K562 (cell line): ENCODE measurements around the gene CMSS1. TPM values are rescaled to one million over a fixed set of nuclear protein-coding genes. Genes with fewer than 3 reads are reported as not detected.

Experiments used
- ARID2 ChIP-seq: fragments of 450-650 bp; IDR thresholded peaks from 2 replicates; pipeline ENCODE4 v1.6.1; 2017; ENCODE audit warnings: antibody characterized with exemption, mild to moderate bottlenecking
- BCLAF1 ChIP-seq, 2 experiments: fragments of 450-650 bp in 1 of 2; IDR thresholded peaks; 2 replicates each; pipeline ENCODE4 v1.6.1; 2011 to 2017; ENCODE audit warnings: low read depth in 2 of 2, antibody characterized with exemption in 1 of 2, borderline replicate concordance in 1 of 2, low read length in 1 of 2, mild to moderate bottlenecking in 1 of 2, mixed read lengths in 1 of 2; ENCODE audit not compliant: control insufficient read depth in 1 of 2
- CREB5 ChIP-seq: fragments of 250-450 bp; sonication (Bioruptor Pico); IDR thresholded peaks from 2 replicates; pipeline ENCODE4 v1.5.0; 2020; ENCODE audit warnings: mild to moderate bottlenecking
- DACH1 ChIP-seq: fragments of 450-650 bp; IDR thresholded peaks from 2 replicates; pipeline ENCODE4 v1.6.1; 2018; ENCODE audit not compliant: partially characterized antibody
- E2F5 ChIP-seq: sonication (generic); formaldehyde crosslinking; IDR thresholded peaks from 2 replicates; pipeline ENCODE4 v1.8.0; 2022; ENCODE audit warnings: mild to moderate bottlenecking, missing genetic modification reagents
- MCM2 ChIP-seq: fragments of 450-650 bp; IDR thresholded peaks from 2 replicates; pipeline ENCODE4 v1.6.1; 2017; ENCODE audit warnings: low read depth, mild to moderate bottlenecking
- NBN ChIP-seq: fragments of 450-650 bp; IDR thresholded peaks from 2 replicates; pipeline ENCODE4 v1.6.1; 2016; ENCODE audit warnings: low read depth, mild to moderate bottlenecking
- NR2C1 ChIP-seq, 2 experiments: fragments of 450-650 bp; IDR thresholded peaks; 2 replicates each; pipeline ENCODE4 v1.6.1; 2017; ENCODE audit warnings: mild to moderate bottlenecking in 2 of 2, antibody characterized with exemption in 1 of 2, inconsistent platforms in 1 of 2, missing compliant biosample characterization in 1 of 2, missing genetic modification characterization in 1 of 2
- RAD21 ChIP-seq, 2 experiments: fragments of 250-450 bp in 1 of 2; fragments of 450-650 bp in 1 of 2; sonication (Bioruptor Pico) in 1 of 2; formaldehyde crosslinking in 1 of 2; IDR thresholded peaks in 1 of 2; conservative IDR thresholded peaks in 1 of 2; 2 replicates each; pipeline versions ENCODE4 v1.4.0 to v1.8.0; 2020 to 2022; ENCODE audit warnings: mild to moderate bottlenecking in 2 of 2, moderate library complexity in 1 of 2
- RBM22 ChIP-seq: fragments of 200-400 bp; formaldehyde crosslinking; IDR thresholded peaks from 2 replicates; pipeline ENCODE4 v1.6.1; 2018; ENCODE audit warnings: low read length, low read depth; ENCODE audit not compliant: poor library complexity, severe bottlenecking
- SFPQ ChIP-seq: fragments of 200-400 bp; formaldehyde crosslinking; IDR thresholded peaks from 2 replicates; pipeline ENCODE4 v1.6.1; 2017; ENCODE audit warnings: mild to moderate bottlenecking, low read depth, low read length, moderate library complexity
- SMC3 ChIP-seq: conservative IDR thresholded peaks from 2 replicates; pipeline ENCODE4 v1.6.1; 2011; ENCODE audit warnings: low read depth, low read length, improper control_type of control experiment; ENCODE audit not compliant: insufficient read depth
- SNAPC5 ChIP-seq: fragments of 250-450 bp; sonication (Bioruptor Pico); IDR thresholded peaks from 2 replicates; pipeline ENCODE4 v1.8.0; 2021; ENCODE audit warnings: moderate library complexity, mild to moderate bottlenecking, inconsistent platforms
- TAL1 ChIP-seq: fragments of 450-650 bp; IDR thresholded peaks from 2 replicates; pipeline ENCODE4 v1.6.1; 2016; ENCODE audit warnings: mild to moderate bottlenecking
- XRCC4 ChIP-seq: IDR thresholded peaks from one replicate; pipeline ENCODE4 v1.6.1; 2011; ENCODE audit not compliant: insufficient read depth, insufficient read length; ENCODE audit errors: extremely low read depth
- ZNF24 ChIP-seq: fragments of 450-650 bp; IDR thresholded peaks from 2 replicates; pipeline ENCODE4 v1.6.1; 2016
- ZNF780A ChIP-seq: fragments of 250-450 bp; sonication (Bioruptor Pico); IDR thresholded peaks from 2 replicates; pipeline ENCODE4 v1.5.0; 2021; ENCODE audit warnings: mild to moderate bottlenecking
- ZSCAN32 ChIP-seq: fragments of 450-650 bp; formaldehyde crosslinking; IDR thresholded peaks from 2 replicates; pipeline ENCODE4 v1.4.0; 2020; ENCODE audit warnings: mild to moderate bottlenecking, moderate library complexity
- polyA plus RNA-seq, 8 experiments: library from polyadenylated mRNA; depleted of rRNA in 4 of 8; stranded (reverse) in 5 of 8; unstranded in 3 of 8; fragments of >200 nt; fragmentation: Nextera tagmentation in 2 of 8; fragmentation: Illumina TruSeq in 1 of 8; extraction: Ambion mirVana in 2 of 8; extraction: Trizol in 1 of 8; gene quantifications; 2 replicates each; pipeline versions ENCODE4 v1.2.1 to v1.2.3, GENCODE V29; 2011 to 2014; ENCODE audit warnings: inconsistent platforms in 1 of 8, missing spikeins in 1 of 8
- total RNA-seq, 7 experiments: library from RNA; depleted of rRNA in 6 of 7; stranded (reverse); fragments of >200 nt in 6 of 7; fragmentation: Illumina TruSeq in 2 of 7; extraction: Trizol in 2 of 7; gene quantifications; 2 replicates each; pipeline versions ENCODE4 v1.2.1 to v1.2.3, GENCODE V29; 2011 to 2021; ENCODE audit warnings: low replicate concordance in 1 of 7

The CMSS1 gene
- total and polyA plus RNA-seq, 9 of the 15 experiments (the other 6 are each of a cell fraction or from before 2014, with no cell fraction given) = 46.9 to 109 (median 72.3) TPM

GRCh38 chr3:99777210-99777549 lies 40.5 kb upstream of the CMSS1 start (continued):
- TF ChIP-seq RAD21 (CRISPR knock-in tag; conservative IDR thresholded peaks at IDR 0.05 in 1 of 2, IDR thresholded peaks at IDR 0.05 in 1 of 2) = 0 out of 4 replicates have a peak, but pooled peaks of 1 of the 2 experiments have one; percentile 0
- TF ChIP-seq BCLAF1 (IDR thresholded peaks at IDR 0.05; ENCODE audit: borderline replicate concordance in 1 of 2, control insufficient read depth in 1 of 2, low read depth in 2 of 2, low read length in 1 of 2) = no peak
- TF ChIP-seq NBN = no peak
- no peak for TF ChIP-seq ZSCAN32 (CRISPR knock-in tag)
- TF ChIP-seq ZNF780A (CRISPR knock-in tag) = 0 out of 2 replicates have a peak, but pooled peaks have one; percentile 93
- no peak; the same call in 1 of the 2 replicates for TF ChIP-seq SNAPC5 (CRISPR knock-in tag)
- TF ChIP-seq RBM22 = no peak
- no peak for TF ChIP-seq TAL1
- no peak for TF ChIP-seq MCM2
- TF ChIP-seq XRCC4 = no peak
- no peak for TF ChIP-seq ARID2
- TF ChIP-seq ZNF24 = no peak
- no peak for TF ChIP-seq SFPQ
- TF ChIP-seq DACH1 = no peak
- no peak for TF ChIP-seq SMC3
- no peak for TF ChIP-seq CREB5 (CRISPR knock-in tag)
- no peak; the same call in 1 of the 2 replicates for TF ChIP-seq NR2C1 (IDR thresholded peaks at IDR 0.05)
- no peak for TF ChIP-seq NR2C1 (tag; IDR thresholded peaks at IDR 0.05)
- no peak for TF ChIP-seq E2F5 (CRISPR knock-in tag)
